SK-N-SH (cell line): ENCODE measurements around the gene PLXNA4. TPM values are rescaled to one million over a fixed set of nuclear protein-coding genes. Genes with fewer than 3 reads are reported as not detected.

Source experiments
- CTCF ChIA-PET: fragments of 300-600, 350-600 bp; formaldehyde crosslinking; extraction: SDS; loops from one replicate; lab custom pipeline; 2021; lab: Yijun Ruan, JAX
- POLR2A ChIA-PET: fragments of 350-600 bp; sonication (Branson Sonifier 250); formaldehyde crosslinking; extraction: SDS; loops from one replicate; lab custom pipeline; 2020; ENCODE audit warnings: antibody characterized with exemption, inconsistent platforms; lab: Yijun Ruan, JAX
- DNase-seq: peaks from one replicate; pipeline ENCODE4 v3.0.0; 2012
- H2AFZ ChIP-seq: fragments of 200-600 bp; sonication (generic); 2 replicates; pipeline ENCODE4 v1.8.1; 2016; ENCODE audit warnings: antibody characterized with exemption, mild to moderate bottlenecking, low read depth
- H3F3A ChIP-seq: fragments of 200-600 bp; sonication (generic); replicated peaks from 2 replicates; pipeline ENCODE3; 2016; ENCODE audit warnings: antibody characterized with exemption, mild to moderate bottlenecking; ENCODE audit not compliant: insufficient read depth
- H3K27ac ChIP-seq, 2 experiments: fragments of 200-500 bp in 1 of 2; fragments of 200-600 bp in 1 of 2; sonication (Bioruptor generic) in 1 of 2; sonication (generic), shearing (Covaris generic) in 1 of 2; 2 replicates each; pipeline versions ENCODE4 v1.5.1 to v1.6.1; 2014 to 2016; ENCODE audit warnings: low read depth in 2 of 2, inconsistent platforms in 1 of 2, low read length in 1 of 2, mild to moderate bottlenecking in 1 of 2, mixed read lengths in 1 of 2
- H3K27me3 ChIP-seq: fragments of 200-600 bp; sonication (generic), shearing (Covaris generic); 2 replicates; pipeline ENCODE4 v1.6.1; 2016; ENCODE audit warnings: mixed run types; ENCODE audit not compliant: insufficient read depth
- H3K36me3 ChIP-seq, 2 experiments: fragments of 200-500 bp in 1 of 2; fragments of 200-600 bp in 1 of 2; sonication (Bioruptor generic) in 1 of 2; sonication (generic) in 1 of 2; replicated peaks in 1 of 2; 2 replicates each; pipeline versions ENCODE3 to v1.5.1; 2014 to 2016; ENCODE audit warnings: low read length in 1 of 2, mild to moderate bottlenecking in 1 of 2; ENCODE audit not compliant: insufficient read depth in 2 of 2, control insufficient read depth in 1 of 2
- H3K4me1 ChIP-seq, 2 experiments: fragments of 200-500 bp in 1 of 2; fragments of 200-600 bp in 1 of 2; sonication (Bioruptor generic) in 1 of 2; sonication (generic), shearing (Covaris generic) in 1 of 2; 2 replicates each; pipeline versions ENCODE4 v1.5.1 to v1.6.1; 2014 to 2016; ENCODE audit warnings: low read depth in 1 of 2, low read length in 1 of 2, mixed run types in 1 of 2; ENCODE audit not compliant: insufficient read depth in 2 of 2, control insufficient read depth in 1 of 2
- H3K4me2 ChIP-seq: fragments of 200-600 bp; sonication (generic), shearing (Covaris generic); 2 replicates; pipeline ENCODE4 v1.6.1; 2017; ENCODE audit warnings: mixed run types
- H3K4me3 ChIP-seq, 2 experiments: fragments of 200-500 bp in 1 of 2; fragments of 200-600 bp in 1 of 2; sonication (Bioruptor generic) in 1 of 2; sonication (generic), shearing (Covaris generic) in 1 of 2; 2 replicates each; pipeline versions ENCODE4 v1.5.1 to v1.8.1; 2014 to 2016; ENCODE audit warnings: low read depth in 2 of 2, inconsistent platforms in 1 of 2, low read length in 1 of 2, mild to moderate bottlenecking in 1 of 2, mixed read lengths in 1 of 2, moderate library complexity in 1 of 2
- H3K79me2 ChIP-seq: fragments of 200-600 bp; sonication (generic); 2 replicates; pipeline ENCODE4 v1.8.1; 2017; ENCODE audit warnings: mild to moderate bottlenecking; ENCODE audit not compliant: insufficient read depth
- H3K9ac ChIP-seq: fragments of 200-600 bp; sonication (generic); 2 replicates; pipeline ENCODE4 v1.6.1; 2017; ENCODE audit warnings: mixed run types
- H3K9me2 ChIP-seq: fragments of 200-600 bp; sonication (generic); 2 replicates; pipeline ENCODE4 v1.6.1; 2017; ENCODE audit warnings: mixed run types
- H3K9me3 ChIP-seq: fragments of 200-600 bp; sonication (generic); 2 replicates; pipeline ENCODE4 v1.6.1; 2017; ENCODE audit warnings: mixed run types, mild to moderate bottlenecking, moderate library complexity
- H4K20me1 ChIP-seq: fragments of 200-600 bp; sonication (generic); 2 replicates; pipeline ENCODE4 v1.6.1; 2017; ENCODE audit warnings: mild to moderate bottlenecking, mixed run types; ENCODE audit not compliant: insufficient read depth
- CTCF ChIP-seq: fragments of 200-600 bp; sonication (generic); IDR thresholded peaks from 2 replicates; pipeline ENCODE4 v1.6.1; 2017; ENCODE audit warnings: antibody characterized with exemption, mild to moderate bottlenecking, moderate library complexity
- EZH2phosphoT487 ChIP-seq: fragments of 200-600 bp; sonication (generic); IDR thresholded peaks from 2 replicates; pipeline ENCODE4 v1.6.1; 2017; ENCODE audit warnings: low read depth, mixed run types, mild to moderate bottlenecking, antibody characterized with exemption, moderate library complexity, borderline replicate concordance
- FOXJ3 ChIP-seq: sonication (generic); formaldehyde crosslinking; IDR thresholded peaks from 2 replicates; pipeline ENCODE4 v1.5.1; 2020; ENCODE audit warnings: mild to moderate bottlenecking, missing genetic modification reagents
- FOXM1 ChIP-seq: IDR thresholded peaks from 2 replicates; pipeline ENCODE4 v1.4.0; 2012; ENCODE audit warnings: low read depth, mild to moderate bottlenecking
- GATA2 ChIP-seq: sonication (generic); formaldehyde crosslinking; IDR thresholded peaks from 2 replicates; pipeline ENCODE4 v1.5.0; 2020; ENCODE audit warnings: mild to moderate bottlenecking, missing genetic modification reagents
- JUND ChIP-seq: IDR thresholded peaks from 2 replicates; pipeline ENCODE4 v1.4.0; 2012
- MEF2A ChIP-seq: IDR thresholded peaks from 2 replicates; pipeline ENCODE4 v1.4.0; 2012; ENCODE audit warnings: low read depth, borderline replicate concordance
- NFIC ChIP-seq: IDR thresholded peaks from 2 replicates; pipeline ENCODE4 v1.4.0; 2012; ENCODE audit warnings: borderline replicate concordance
- POLR2AphosphoS5 ChIP-seq: IDR thresholded peaks from 2 replicates; pipeline ENCODE4 v1.6.1; 2012; ENCODE audit warnings: low read depth, low read length
- RCOR1 ChIP-seq: fragments of 150-350 bp; IDR thresholded peaks from 2 replicates; pipeline ENCODE4 v1.6.1; 2017; ENCODE audit warnings: antibody characterized with exemption, low read length
- SIN3A ChIP-seq: IDR thresholded peaks from 2 replicates; pipeline ENCODE4 v1.6.1; 2012; ENCODE audit warnings: low read depth, mild to moderate bottlenecking, low read length, moderate library complexity, borderline replicate concordance
- SMC3 ChIP-seq: IDR thresholded peaks from 2 replicates; pipeline ENCODE4 v1.6.1; 2012; ENCODE audit warnings: low read depth, low read length, improper control_type of control experiment
- TCF12 ChIP-seq: IDR thresholded peaks from 2 replicates; pipeline ENCODE4 v1.4.0; 2012
- TEAD4 ChIP-seq: IDR thresholded peaks from 2 replicates; pipeline ENCODE4 v1.4.0; 2012; ENCODE audit warnings: mild to moderate bottlenecking, borderline replicate concordance; ENCODE audit not compliant: insufficient read depth
- YY1 ChIP-seq: IDR thresholded peaks from 2 replicates; pipeline ENCODE4 v1.4.0; 2012; ENCODE audit warnings: low read depth, mild to moderate bottlenecking
- WGBS: methylation state at CpG from one replicate; pipeline ENCODE4 v1.1.6; 2017; ENCODE audit warnings: low lambda C conversion rate; 5-methylcytosine and 5-hydroxymethylcytosine counted together
- polyA plus RNA-seq, 3 experiments: library from polyadenylated mRNA; depleted of rRNA; stranded (reverse); fragments of >200 nt; gene quantifications; 2 replicates each; pipeline ENCODE4 v1.2.3, GENCODE V29; 2012
- TF ChIP-seq, protein P1 (sequence below): fragments of 150-350 bp; IDR thresholded peaks from 2 replicates; pipeline ENCODE4 v1.6.1; 2016; ENCODE audit warnings: mild to moderate bottlenecking, low read depth, low read length
- TF ChIP-seq, protein P2 (sequence below): IDR thresholded peaks from 2 replicates; pipeline ENCODE4; 2012
- TF ChIP-seq, protein P3 (sequence below): IDR thresholded peaks from 2 replicates; pipeline ENCODE4 v1.4.0; 2012; ENCODE audit warnings: low read depth, borderline replicate concordance

PLXNA4 gene
- polyA plus RNA-seq, 1 of the 3 experiments (the other 2 are of a cell fraction), result 2.4 TPM

DNA sequence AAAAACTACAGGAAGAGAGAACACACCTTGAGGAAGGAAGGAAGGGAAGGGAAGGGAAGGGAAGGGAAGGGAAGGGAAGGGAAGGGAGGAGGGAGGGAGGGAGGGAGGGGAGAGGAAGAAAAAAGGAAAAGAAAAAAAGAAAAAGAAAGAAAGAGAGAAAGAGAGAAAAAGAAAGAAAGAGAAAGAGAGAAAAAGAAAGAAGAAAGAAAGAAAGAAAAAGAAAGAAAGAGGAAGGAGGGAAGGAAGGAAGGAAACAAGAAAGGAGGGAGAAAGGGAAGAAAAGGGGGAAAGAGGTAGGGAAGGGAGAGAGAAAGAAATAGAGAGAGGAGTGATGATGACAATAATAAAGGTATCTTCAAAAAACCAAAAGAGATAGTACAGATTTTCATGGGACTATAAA is 12.3 kb upstream of the PLXNA4 start:
- no peak for DNase-seq
- no peak overlapping the region for H3K27ac ChIP-seq
- TF ChIP-seq POLR2AphosphoS5 (no peak), TEAD4 (no peak), RCOR1 (no peak), EZH2phosphoT487 (no peak), SMC3 (no peak), CTCF (no peak), NFIC (no peak)
- TF ChIP-seq, protein P1, sequence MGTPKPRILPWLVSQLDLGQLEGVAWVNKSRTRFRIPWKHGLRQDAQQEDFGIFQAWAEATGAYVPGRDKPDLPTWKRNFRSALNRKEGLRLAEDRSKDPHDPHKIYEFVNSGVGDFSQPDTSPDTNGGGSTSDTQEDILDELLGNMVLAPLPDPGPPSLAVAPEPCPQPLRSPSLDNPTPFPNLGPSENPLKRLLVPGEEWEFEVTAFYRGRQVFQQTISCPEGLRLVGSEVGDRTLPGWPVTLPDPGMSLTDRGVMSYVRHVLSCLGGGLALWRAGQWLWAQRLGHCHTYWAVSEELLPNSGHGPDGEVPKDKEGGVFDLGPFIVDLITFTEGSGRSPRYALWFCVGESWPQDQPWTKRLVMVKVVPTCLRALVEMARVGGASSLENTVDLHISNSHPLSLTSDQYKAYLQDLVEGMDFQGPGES, result no peak
- TF ChIP-seq, protein P2, sequence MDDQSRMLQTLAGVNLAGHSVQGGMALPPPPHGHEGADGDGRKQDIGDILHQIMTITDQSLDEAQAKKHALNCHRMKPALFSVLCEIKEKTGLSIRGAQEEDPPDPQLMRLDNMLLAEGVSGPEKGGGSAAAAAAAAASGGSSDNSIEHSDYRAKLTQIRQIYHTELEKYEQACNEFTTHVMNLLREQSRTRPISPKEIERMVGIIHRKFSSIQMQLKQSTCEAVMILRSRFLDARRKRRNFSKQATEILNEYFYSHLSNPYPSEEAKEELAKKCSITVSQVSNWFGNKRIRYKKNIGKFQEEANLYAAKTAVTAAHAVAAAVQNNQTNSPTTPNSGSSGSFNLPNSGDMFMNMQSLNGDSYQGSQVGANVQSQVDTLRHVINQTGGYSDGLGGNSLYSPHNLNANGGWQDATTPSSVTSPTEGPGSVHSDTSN, result no peak
- H3K4me3 ChIP-seq, result no peak overlapping the region
- no peak overlapping the region for H3K4me2 ChIP-seq
- POLR2A ChIA-PET, result no interaction called here
- H3K9me3 ChIP-seq, result no peaks in the 10 kb centered on the region
- H3K4me1 ChIP-seq, result peaks cover 0 to 20% of the 10 kb centered on the region in 2 experiments; a peak in 2 of 4 replicates
- peaks cover 14% of the 10 kb centered on the region; the same call in 1 of the 2 replicates for H3K27me3 ChIP-seq
- no peaks in the 10 kb centered on the region for H4K20me1 ChIP-seq
- H2AFZ ChIP-seq, result no peak overlapping the region
- H3K9me2 ChIP-seq, result no peaks in the 10 kb centered on the region
- CTCF ChIA-PET, result interaction anchor here (1.1 to 4.5 kb wide), 3 partner anchors 9 to 643 kb away, joined by 4 to 62 read pairs (median 6); no protein-coding TSS in a partner anchor
- H3K79me2 ChIP-seq, result no peaks in the 10 kb centered on the region
- no peak overlapping the region for H3K9ac ChIP-seq
- H3K36me3 ChIP-seq, result no peaks in the 10 kb centered on the region
- no peaks in the 10 kb centered on the region for H3F3A ChIP-seq

DNA sequence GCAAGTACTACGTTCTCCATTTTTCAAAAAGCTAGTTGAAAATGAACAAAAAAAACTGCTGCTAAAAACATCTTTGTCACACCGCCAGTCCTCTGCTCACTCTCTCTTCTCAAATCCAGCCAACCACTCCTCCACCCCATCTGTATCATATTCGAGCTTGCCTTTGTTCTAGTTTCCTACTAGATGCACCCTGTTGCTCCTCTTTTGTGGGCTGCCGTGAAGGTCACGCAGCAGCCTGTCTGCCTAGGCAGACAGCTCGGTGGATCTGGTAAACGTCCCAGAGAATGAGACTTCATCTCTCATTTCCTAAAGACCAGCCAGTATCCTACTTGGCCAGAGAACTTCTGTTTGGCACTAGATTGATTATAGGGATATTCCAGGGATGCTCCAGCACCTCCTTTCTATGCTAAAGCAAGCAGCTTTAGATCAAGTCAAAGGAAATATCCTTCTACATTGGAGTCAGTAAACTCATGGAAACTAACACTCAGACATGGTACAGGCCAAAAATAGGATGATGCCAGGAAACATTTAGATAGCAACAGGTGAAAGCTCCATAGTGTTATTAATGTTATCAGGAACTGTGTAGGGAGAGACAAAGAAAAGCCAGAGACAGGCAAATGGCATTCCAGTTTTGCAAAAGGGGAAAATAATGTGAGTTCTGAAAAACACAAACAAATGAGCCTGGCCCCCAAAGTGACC is 8.7 kb upstream of the PLXNA4 start:
- Histone ChIP-seq H3K4me2 (no peak overlapping the region), H3K79me2 (no peaks in the 10 kb centered on the region), H3F3A (no peaks in the 10 kb centered on the region), H2AFZ (no peak overlapping the region), H4K20me1 (no peaks in the 10 kb centered on the region), H3K9me3 (no peaks in the 10 kb centered on the region), H3K4me3 (no peak overlapping the region), H3K9ac (no peak overlapping the region), H3K27ac (no peak overlapping the region), H3K9me2 (no peaks in the 10 kb centered on the region), H3K4me1 (peaks cover 0 to 4% of the 10 kb centered on the region in 2 experiments; a peak in 2 of 4 replicates), H3K27me3 (peaks cover 5% of the 10 kb centered on the region; the same call in 1 of the 2 replicates), H3K36me3 (no peaks in the 10 kb centered on the region)
- TF ChIP-seq, protein P3, sequence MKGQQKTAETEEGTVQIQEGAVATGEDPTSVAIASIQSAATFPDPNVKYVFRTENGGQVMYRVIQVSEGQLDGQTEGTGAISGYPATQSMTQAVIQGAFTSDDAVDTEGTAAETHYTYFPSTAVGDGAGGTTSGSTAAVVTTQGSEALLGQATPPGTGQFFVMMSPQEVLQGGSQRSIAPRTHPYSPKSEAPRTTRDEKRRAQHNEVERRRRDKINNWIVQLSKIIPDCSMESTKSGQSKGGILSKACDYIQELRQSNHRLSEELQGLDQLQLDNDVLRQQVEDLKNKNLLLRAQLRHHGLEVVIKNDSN, result no peak
- TF ChIP-seq GATA2, result no peak
- no peak for TF ChIP-seq POLR2AphosphoS5
- no peak for TF ChIP-seq TCF12
- TF ChIP-seq FOXM1, result no peak
- TF ChIP-seq TEAD4, result no peak
- TF ChIP-seq MEF2A, result no peak
- TF ChIP-seq SIN3A, result no peak
- TF ChIP-seq JUND, result no peak
- TF ChIP-seq YY1, result no peak
- TF ChIP-seq RCOR1, result no peak
- no peak for TF ChIP-seq FOXJ3 (CRISPR knock-in tag)
- ChIA-PET POLR2A (no interaction called here), CTCF (interaction anchor here (1.0 to 15.3 kb wide), 4 partner anchors 191 to 896 kb away, joined by 3 to 440 read pairs (median 7); no protein-coding TSS in a partner anchor)
- DNase-seq, result no peak
- 50% methylated on average over 7 of the region's 7 CpGs for WGBS
